GM12891 (cell line): Measurements from ENCODE around the gene OST4.

ENCODE experiments used
- PAX5 ChIP-seq: IDR thresholded peaks from 2 replicates; pipeline ENCODE4 v1.6.1; 2011; ENCODE audit warnings: low read length, moderate library complexity, mild to moderate bottlenecking; ENCODE audit not compliant: insufficient read depth, severe bottlenecking
- POLR2A ChIP-seq: IDR thresholded peaks from 2 replicates; pipeline ENCODE4 v1.6.1; 2011; ENCODE audit warnings: low read depth, low read length, control low read depth
- POLR2AphosphoS5 ChIP-seq: IDR thresholded peaks from 2 replicates; pipeline ENCODE4 v1.6.1; 2011; ENCODE audit warnings: low read depth, low read length, control low read depth
- POU2F2 ChIP-seq: IDR thresholded peaks from 2 replicates; pipeline ENCODE4 v1.6.1; 2011; ENCODE audit warnings: low read depth, mild to moderate bottlenecking, control low read depth, low read length, moderate library complexity
- TAF1 ChIP-seq: IDR thresholded peaks from 2 replicates; pipeline ENCODE4 v1.6.1; 2011; ENCODE audit warnings: low read depth, low read length, control low read depth

DNA sequence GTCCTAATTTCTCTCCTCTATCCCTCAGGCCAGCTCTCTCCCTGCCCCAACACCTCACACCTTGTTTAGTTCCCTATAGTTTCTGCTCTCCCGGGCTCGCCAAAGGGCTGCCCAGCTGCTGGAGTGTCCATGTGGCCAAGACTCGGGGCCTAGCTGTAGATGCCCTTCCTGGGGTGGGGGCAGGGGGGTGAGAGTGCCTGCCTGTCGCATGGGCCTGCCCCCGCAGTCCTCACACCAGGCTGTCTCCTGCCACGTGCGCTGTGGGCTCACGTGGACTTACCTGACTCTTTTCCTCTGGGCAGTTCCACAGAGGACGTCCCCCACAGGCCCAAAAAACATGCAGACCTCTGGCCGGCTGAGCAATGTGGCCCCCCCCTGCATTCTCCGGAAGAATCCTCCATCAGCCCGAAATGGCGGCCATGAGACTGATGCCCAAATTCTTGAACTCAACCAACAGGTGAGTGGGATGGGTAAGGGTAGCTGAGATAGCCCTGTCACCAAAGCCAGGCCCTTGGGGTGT is 46.1 kb downstream of the OST4 start:
- no peak for TF ChIP-seq POLR2AphosphoS5
- TF ChIP-seq POU2F2, result no peak
- TF ChIP-seq TAF1, result no peak
- TF ChIP-seq POLR2A, result no peak
- no peak for TF ChIP-seq PAX5
